Right lung (tissue), 5 donors: ENCODE measurements around the gene NTRK3. TPM values are rescaled to one million over a fixed set of nuclear protein-coding genes. Genes with fewer than 3 reads are reported as not detected.

ENCODE experiments used
- DNase-seq, 2 donors: peaks; one replicate each; pipeline ENCODE4 v3.0.0-alpha.2; 2013
- polyA plus RNA-seq, 5 donors: library from polyadenylated mRNA; unstranded; fragments of 120-200 nt; gene quantifications; one replicate each; pipeline versions ENCODE4 v1.2.1 to v1.2.3, GENCODE V29; 2013; ENCODE audit warnings: inconsistent platforms in 1 of 5, low replicate concordance in 1 of 5; ENCODE audit not compliant: insufficient read length in 5 of 5, insufficient read depth in 1 of 5

NTRK3 gene
- polyA plus RNA-seq, 5 donors, result 6.9 to 9.9 (median 7.6) TPM

DNA sequence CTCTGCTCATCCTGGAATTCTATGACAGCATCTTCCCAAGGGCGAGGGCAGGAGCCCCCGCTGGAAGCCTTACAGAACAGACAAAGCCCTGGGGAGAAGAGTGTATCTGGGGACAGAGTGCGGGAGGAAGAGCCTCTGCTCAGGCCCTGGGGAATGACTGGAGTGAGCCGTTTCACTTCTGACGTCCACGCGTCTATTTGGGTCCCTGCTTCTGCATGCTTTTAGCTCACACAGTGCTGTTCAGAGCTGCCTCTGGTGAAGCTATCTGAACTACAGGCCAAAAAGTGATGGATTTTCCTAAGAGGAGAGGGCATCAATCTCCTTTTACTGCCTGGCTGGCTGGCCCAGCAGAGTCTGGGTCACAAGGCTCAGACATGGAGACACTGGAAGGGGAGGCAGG lies 311.8 kb downstream of the NTRK3 start:
- no peak for DNase-seq

- no peak for DNase-seq
Observed at GRCh38 chr15:87944050-87944449, 312.5 kb downstream of the NTRK3 start.

DNA sequence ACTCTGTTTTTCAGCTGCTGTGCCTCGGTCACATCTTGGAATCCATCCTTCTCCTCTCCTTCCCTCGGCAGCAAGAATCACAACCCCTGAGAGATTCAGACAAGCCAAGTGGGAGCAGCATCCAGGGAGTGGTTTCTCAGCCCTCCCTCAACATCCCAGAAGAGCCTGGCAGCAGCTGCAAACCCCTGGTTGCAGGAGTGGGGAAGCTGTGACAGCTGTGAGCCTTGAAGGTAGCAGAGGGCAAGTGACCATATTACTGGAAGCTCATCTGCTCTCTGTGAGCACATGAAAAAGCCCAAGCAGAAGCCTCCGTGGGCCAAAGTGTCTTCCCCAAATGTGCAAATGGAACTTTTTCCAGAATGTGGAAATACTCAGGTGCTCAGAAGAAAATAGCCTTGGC lies 312.9 kb downstream of the NTRK3 start:
- DNase-seq, result no peak

- DNase-seq, result no peak
Observed at GRCh38 chr15:87942316-87942715, 314.2 kb downstream of the NTRK3 start.

DNA sequence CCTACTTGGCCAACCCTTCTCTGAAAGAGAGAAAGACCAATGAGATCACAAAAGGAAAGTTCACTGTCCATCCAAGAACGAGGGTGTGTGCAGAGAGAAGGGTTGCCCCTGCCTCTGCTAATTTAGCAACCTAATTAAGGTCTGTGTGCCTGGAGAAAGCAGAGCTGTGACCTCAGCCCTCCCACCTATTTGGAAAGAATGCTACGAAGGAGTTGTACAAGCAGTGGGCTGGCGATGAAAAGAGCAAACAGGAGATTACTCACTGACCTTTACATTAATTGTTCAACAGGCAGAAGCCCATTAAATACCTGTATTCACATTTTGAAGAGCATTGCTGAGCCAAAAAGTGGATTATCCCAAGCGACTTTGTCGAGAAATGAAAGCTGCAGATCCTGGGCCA lies 314.9 kb downstream of the NTRK3 start:
- DNase-seq, result no peak

- DNase-seq, result no peak
Observed at GRCh38 chr15:87940768-87941167, 315.8 kb downstream of the NTRK3 start.

GRCh38 chr15:87939848-87940457 lies 316.6 kb downstream of the NTRK3 start:
- DNase-seq, result no peak

DNA sequence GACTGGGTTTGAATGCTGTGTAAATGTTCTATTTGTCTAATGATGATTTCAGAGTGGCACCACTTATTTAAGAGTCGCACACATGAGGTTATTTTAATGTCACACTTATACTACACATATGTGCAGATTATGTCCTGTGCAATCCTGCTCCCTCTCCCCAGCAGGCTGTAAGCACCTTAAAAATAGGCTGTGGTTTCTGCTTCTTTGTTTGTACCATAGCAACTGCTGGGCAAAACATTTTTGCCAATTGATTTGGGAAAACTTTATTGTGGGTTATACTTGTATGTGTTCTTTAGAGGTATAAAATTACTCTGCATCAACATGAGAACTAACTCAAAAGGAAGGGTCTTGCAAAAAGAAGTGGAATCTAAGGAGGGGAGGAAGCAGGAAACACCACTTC lies 318.5 kb downstream of the NTRK3 start:
- DNase-seq, result no peak

DNA sequence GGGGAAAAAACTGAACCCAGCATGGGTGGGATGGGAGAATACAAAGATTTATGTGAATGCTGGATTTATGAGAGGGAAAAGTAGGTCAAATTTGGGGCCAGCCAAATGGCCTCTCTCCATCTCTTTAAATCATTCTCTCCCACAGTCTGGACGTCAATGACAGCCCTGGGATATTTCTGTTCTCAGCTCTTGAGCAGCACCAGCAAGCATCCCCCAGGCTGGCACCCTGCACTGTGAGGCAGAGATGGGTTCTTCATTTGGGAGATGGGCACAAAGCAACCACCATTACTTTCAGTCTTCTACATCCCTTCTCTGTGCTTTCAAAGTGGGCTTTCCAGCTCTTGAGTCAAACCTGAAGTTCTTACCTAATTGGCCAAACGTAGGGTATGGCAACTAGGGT lies 321.0 kb downstream of the NTRK3 start:
- DNase-seq, result no peak

- DNase-seq, result no peak
Observed at GRCh38 chr15:87931584-87931983, 325.0 kb downstream of the NTRK3 start.

DNA sequence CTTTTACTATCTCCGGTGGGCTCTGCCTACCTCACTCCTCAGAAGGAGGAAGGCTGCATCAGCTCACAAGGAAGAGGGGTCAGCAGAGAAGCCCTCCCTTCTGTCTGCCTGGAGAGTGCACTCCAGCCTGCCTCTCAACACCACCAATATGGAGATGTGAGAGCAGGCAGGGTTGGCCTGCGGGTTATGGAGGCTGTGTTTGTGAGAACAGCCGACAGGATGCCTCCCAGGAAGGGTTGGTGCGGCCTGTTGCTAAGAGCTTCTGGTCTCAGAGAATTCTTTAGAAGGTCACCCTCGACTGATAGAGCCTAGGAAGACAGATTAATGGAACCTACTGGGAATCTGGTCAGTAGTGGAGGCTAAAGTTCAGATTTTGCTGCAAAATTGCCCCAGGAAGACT lies 326.1 kb downstream of the NTRK3 start:
- DNase-seq, result no peak

GRCh38 chr15:87929841-87930240 lies 326.7 kb downstream of the NTRK3 start:
- DNase-seq, result no peak

- DNase-seq, result no peak
Observed at GRCh38 chr15:87924433-87924832, 332.1 kb downstream of the NTRK3 start.

DNA sequence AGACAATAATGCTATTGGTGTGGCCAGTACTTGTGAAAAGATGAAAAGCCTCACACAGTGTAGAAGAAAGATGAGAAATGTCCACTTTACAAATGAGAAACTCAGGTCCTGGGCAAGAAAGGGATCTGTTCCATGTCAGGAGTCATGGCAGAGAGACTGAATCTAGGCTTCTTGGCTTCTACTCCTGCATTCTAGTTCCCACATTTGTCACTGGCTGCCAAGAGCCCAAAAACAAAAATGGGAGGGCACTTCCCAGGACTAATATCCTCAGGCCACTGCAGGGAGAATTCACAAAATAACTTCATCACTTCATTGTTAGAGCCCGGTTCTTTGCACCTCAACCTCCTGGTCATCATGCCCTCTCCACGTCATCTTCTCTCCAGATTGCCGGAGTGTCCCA lies 337.5 kb downstream of the NTRK3 start:
- no peak for DNase-seq

- DNase-seq, result no peak
Observed at GRCh38 chr15:87917480-87917879, 339.1 kb downstream of the NTRK3 start.

DNA sequence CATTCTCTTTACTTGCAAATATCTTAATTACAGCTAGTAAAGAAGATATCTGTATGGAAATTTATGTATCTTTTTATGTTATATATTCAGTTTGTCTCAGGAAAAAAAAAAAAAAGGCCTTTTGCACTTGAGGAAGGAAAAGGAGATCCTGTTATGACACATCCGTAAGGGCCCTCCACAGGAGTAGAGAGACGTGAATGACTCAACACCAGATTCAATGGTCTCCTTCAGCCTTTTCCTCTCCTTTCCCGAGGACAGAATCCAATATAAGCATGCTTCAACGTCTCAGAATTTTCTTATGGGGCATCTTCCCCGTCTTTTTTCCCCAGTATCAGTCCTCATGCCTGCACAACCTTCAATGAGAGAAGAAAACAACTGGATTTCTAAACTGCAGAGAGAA lies 340.3 kb downstream of the NTRK3 start:
- DNase-seq, result no peak

GRCh38 chr15:87910301-87910700 lies 346.2 kb downstream of the NTRK3 start:
- no peak for DNase-seq

DNA sequence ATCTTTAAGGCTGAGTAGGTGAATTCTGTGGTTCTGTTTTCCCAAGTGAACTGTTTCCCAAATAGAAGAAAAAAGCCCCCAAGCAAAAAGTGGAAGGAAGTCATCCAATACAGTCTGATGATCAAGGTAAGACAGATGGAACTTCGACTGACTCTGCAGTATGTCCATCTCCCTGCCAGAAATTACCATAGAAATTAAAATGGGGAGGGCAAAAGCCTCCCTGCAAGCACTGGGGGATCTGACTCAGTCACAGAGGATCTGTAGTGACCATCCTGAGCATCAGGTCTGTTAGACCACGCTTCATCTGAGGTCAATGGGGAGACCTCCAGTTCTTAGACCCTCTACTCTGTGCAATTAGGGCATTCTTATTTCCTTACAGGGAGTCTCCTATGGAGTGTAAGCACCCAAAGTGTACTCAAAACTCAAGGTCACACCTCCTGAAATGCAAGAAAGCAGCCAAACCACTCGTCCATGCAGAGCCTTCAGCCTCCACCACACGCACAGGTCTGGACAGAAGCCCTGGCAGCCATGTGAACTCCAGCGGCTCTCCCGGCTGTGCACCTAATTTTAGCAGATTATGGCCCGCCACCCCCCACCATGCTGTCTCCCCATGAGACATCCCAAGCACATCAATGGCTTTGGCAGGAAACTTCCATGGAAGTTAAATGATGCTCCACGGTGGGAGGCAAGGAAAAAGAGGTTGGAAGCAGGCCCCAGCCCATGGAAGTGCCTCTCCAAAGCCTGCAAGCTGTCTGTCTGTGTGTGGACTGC lies 348.7 kb downstream of the NTRK3 start:
- DNase-seq, result no peak

- no peak for DNase-seq
Observed at GRCh38 chr15:87906444-87906843, 350.1 kb downstream of the NTRK3 start.

DNA sequence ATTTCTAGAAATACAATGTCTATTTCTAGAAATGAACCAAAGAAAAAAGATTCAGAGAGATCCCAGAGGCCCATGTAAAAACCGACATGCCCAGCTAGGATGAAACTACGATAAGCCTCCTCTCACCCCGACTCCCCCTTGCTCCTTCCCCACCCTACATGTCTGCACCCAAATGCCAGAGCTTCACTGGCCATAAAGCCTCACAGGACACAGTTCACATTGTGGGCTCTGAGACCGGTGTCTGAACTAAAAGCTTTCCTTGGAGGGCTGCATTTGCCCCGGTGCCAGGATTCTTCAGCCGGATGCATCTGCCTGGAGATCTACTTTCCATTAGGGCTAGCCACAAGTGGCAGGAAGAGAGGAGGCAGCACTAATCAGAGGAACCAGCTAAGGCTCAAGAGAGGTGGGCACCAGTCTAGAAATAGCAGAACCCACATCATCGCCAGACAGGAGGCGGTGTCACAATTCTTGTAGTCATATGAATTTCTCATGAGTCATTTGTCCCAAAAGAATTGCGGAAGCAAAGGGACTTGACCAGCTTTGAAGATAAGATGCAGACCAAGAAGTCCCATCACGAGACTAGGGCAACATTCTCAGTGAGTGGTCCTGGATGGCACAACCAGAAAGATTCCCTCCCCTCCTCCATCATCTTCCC lies 353.6 kb downstream of the NTRK3 start:
- DNase-seq, result no peak

GRCh38 chr15:87901926-87902690 lies 354.4 kb downstream of the NTRK3 start:
- no peak for DNase-seq

- DNase-seq, result no peak
Observed at GRCh38 chr15:87901008-87901407, 355.5 kb downstream of the NTRK3 start.
